Trophoblast cell (in vitro differentiated cells and primary cell): ENCODE measurements around the gene CAMKV.

Experiments
- DNase-seq, 2 donors: peaks; one replicate each; pipeline ENCODE4 v3.0.0-alpha.2; 2016
- H2AFZ ChIP-seq: 2 replicates; pipeline ENCODE4 v1.6.1; 2013; ENCODE audit warnings: low read length, moderate library complexity, mild to moderate bottlenecking; ENCODE audit not compliant: insufficient read depth, poor library complexity
- H2AK5ac ChIP-seq: 2 replicates; pipeline ENCODE4 v1.6.1; 2013; ENCODE audit warnings: mild to moderate bottlenecking, low read length
- H2BK120ac ChIP-seq: 2 replicates; pipeline ENCODE4 v1.6.1; 2013; ENCODE audit warnings: low read length, mild to moderate bottlenecking, moderate library complexity; ENCODE audit not compliant: insufficient read depth, poor library complexity
- H2BK12ac ChIP-seq: 2 replicates; pipeline ENCODE4 v1.6.1; 2013; ENCODE audit warnings: mild to moderate bottlenecking, low read length, moderate library complexity
- H2BK5ac ChIP-seq: 2 replicates; pipeline ENCODE4 v1.6.1; 2013; ENCODE audit warnings: low read length, low read depth, moderate library complexity, mild to moderate bottlenecking; ENCODE audit not compliant: poor library complexity
- H3K14ac ChIP-seq: 2 replicates; pipeline ENCODE4 v1.6.1; 2013; ENCODE audit warnings: mild to moderate bottlenecking, low read length
- H3K18ac ChIP-seq: 2 replicates; pipeline ENCODE4 v1.6.1; 2013; ENCODE audit warnings: mild to moderate bottlenecking, low read length
- H3K23ac ChIP-seq: 2 replicates; pipeline ENCODE4 v1.6.1; 2013; ENCODE audit warnings: low read length
- H3K27ac ChIP-seq: 2 replicates; pipeline ENCODE4 v1.5.1; 2013; ENCODE audit warnings: low read depth, mild to moderate bottlenecking, inconsistent platforms, low read length, moderate library complexity
- H3K27me3 ChIP-seq: 2 replicates; pipeline ENCODE4 v1.6.1; 2013; ENCODE audit warnings: inconsistent platforms, mild to moderate bottlenecking, low read length, moderate library complexity; ENCODE audit not compliant: insufficient read depth
- H3K36me3 ChIP-seq, 2 experiments: 1 replicate in 1 of 2; 2 replicates in 1 of 2; pipeline ENCODE4 v1.6.1; 2013; ENCODE audit warnings: low read length in 2 of 2, mild to moderate bottlenecking in 2 of 2, moderate library complexity in 1 of 2; ENCODE audit not compliant: insufficient read depth in 2 of 2, control insufficient read depth in 1 of 2
- H3K4ac ChIP-seq: 2 replicates; pipeline ENCODE4 v1.6.1; 2013; ENCODE audit warnings: low read depth, mild to moderate bottlenecking, low read length, moderate library complexity
- H3K4me1 ChIP-seq, 2 experiments: 1 replicate in 1 of 2; 2 replicates in 1 of 2; pipeline ENCODE4 v1.6.1; 2013; ENCODE audit warnings: low read length in 2 of 2, mild to moderate bottlenecking in 2 of 2, moderate library complexity in 1 of 2; ENCODE audit not compliant: insufficient read depth in 2 of 2, control insufficient read depth in 1 of 2
- H3K4me2 ChIP-seq: 2 replicates; pipeline ENCODE4 v1.6.1; 2013; ENCODE audit warnings: inconsistent platforms, mild to moderate bottlenecking, low read length, moderate library complexity
- H3K4me3 ChIP-seq: 2 replicates; pipeline ENCODE4 v1.5.1; 2013; ENCODE audit warnings: mild to moderate bottlenecking, low read depth, low read length, inconsistent platforms
- H3K79me1 ChIP-seq: one replicate; pipeline ENCODE4 v1.6.1; 2013; ENCODE audit warnings: low read length
- H3K79me2 ChIP-seq: 2 replicates; pipeline ENCODE4 v1.6.1; 2013; ENCODE audit warnings: low read length, mild to moderate bottlenecking; ENCODE audit not compliant: control insufficient read depth, insufficient read depth, poor library complexity
- H3K9ac ChIP-seq: 2 replicates; pipeline ENCODE4 v1.6.1; 2013; ENCODE audit warnings: mild to moderate bottlenecking, low read length
- H3K9me3 ChIP-seq: 2 replicates; pipeline ENCODE4 v1.6.1; 2013; ENCODE audit warnings: low read depth, mild to moderate bottlenecking, control low read depth, inconsistent platforms, low read length; ENCODE audit not compliant: insufficient read depth
- H4K12ac ChIP-seq: 2 replicates; pipeline ENCODE4 v1.6.1; 2013; ENCODE audit warnings: low read depth, mild to moderate bottlenecking, low read length, moderate library complexity
- H4K8ac ChIP-seq: 2 replicates; pipeline ENCODE4 v1.6.1; 2013; ENCODE audit warnings: low read depth, mild to moderate bottlenecking, low read length, moderate library complexity
- H4K91ac ChIP-seq: one replicate; pipeline ENCODE4 v1.6.1; 2013; ENCODE audit warnings: low read depth, mild to moderate bottlenecking, low read length, moderate library complexity
- WGBS: extraction: QIAGEN DNeasy Blood & Tissue Kit; methylation state at CpG from one replicate; pipeline ENCODE4 v1.1.7; 2013; ENCODE audit warnings: missing lambda C conversion rate; ENCODE audit not compliant: insufficient read length, insufficient coverage; ENCODE audit errors: extremely low coverage; 5-methylcytosine and 5-hydroxymethylcytosine counted together

The CAMKV gene

DNA sequence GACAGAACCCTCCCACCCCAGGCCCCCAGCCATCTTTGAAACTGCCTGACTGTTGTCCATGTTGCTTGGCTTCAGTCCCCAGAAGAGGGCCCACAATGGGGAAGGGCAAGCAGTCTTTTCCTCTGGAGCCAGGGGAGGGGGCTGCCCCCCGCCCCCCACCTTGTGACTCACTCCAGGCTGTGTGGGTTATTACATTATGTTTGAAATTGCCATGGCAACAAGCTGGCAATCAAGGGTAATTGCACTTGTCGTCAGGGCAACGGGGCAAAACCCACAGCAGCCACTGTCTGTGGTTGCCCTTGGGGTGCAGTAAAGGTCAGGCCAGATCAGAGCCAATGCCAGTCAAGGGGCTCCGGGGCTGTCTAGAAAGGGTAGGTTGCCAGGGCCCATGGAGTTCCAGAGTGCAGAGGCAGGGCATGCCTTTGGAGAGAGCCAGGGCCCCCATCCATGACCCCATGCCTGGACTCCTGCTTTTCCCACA lies 3.1 kb upstream of the CAMKV start:
- H3K23ac ChIP-seq: no peak overlapping the region
- H4K8ac ChIP-seq: no peak overlapping the region

DNA sequence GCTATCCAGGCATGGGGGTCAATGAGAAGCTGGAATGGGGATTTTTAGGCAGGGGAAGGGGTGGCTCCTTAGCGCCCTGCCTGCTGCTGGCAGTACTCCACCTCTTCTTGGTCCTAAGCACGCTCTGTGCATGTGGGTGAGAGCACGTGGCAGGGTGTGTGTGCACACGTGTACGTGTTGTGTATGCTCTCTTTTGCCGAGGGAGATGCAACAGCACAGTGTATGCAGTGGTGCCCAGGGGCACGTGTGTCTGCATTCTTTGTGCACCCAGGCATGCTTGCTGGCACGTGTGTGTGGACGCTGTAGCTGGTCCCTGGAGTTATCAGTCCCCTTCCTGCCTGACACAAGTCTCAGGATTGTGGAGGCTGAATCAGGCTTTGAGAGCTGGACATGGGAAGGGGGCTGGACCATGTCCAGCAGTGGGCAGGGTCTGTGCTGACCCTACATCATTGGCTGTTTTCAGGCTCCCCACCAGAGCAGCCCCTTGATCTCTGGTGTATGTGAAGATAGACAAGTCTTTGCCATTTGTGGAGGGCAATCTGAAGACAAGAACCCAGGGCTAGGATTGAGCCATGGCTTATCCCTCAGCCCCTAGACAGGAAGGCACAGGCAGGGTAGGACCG lies 1.9 kb upstream of the CAMKV start:
- Histone ChIP-seq H3K36me3 (no peaks in the 10 kb centered on the region), H3K79me1 (no peaks in the 10 kb centered on the region), H4K12ac (no peak overlapping the region), H3K4me1 (peaks cover 4 to 6% of the 10 kb centered on the region in 2 experiments), H4K91ac (no peak overlapping the region), H2AK5ac (no peak overlapping the region), H3K23ac (no peak overlapping the region), H3K14ac (no peak overlapping the region), H3K18ac (no peak overlapping the region), H2BK5ac (no peak overlapping the region), H3K4me3 (peak overlapping the region; percentile 33), H4K8ac (no peak overlapping the region), H2AFZ (no peak overlapping the region), H3K27ac (no peak overlapping the region), H3K9ac (no peak overlapping the region), H3K4me2 (no peak overlapping the region), H3K79me2 (no peaks in the 10 kb centered on the region), H3K27me3 (peaks cover 27% of the 10 kb centered on the region), H3K9me3 (peaks cover 6% of the 10 kb centered on the region), H2BK120ac (no peak overlapping the region), H3K4ac (no peak overlapping the region), H2BK12ac (no peak overlapping the region)
- whole genome bisulfite sequencing: no CpG with 5 or more reads among the region's 10 CpGs
- no peak for DNase-seq

More for the DNA sequence above, 3.1 kb upstream of the CAMKV start:
- no peak overlapping the region for H3K9ac ChIP-seq
- H2AFZ ChIP-seq: no peak overlapping the region
- no peak overlapping the region for H3K4me2 ChIP-seq
- no peak overlapping the region for H3K4ac ChIP-seq
- no peak overlapping the region for H2BK5ac ChIP-seq
- WGBS: no CpG with 5 or more reads among the region's 4 CpGs
- H3K27ac ChIP-seq: no peak overlapping the region
- H3K14ac ChIP-seq: no peak overlapping the region
- H3K27me3 ChIP-seq: peaks cover 27% of the 10 kb centered on the region
- H4K12ac ChIP-seq: no peak overlapping the region
- no peaks in the 10 kb centered on the region for H3K79me1 ChIP-seq
- no peaks in the 10 kb centered on the region for H3K79me2 ChIP-seq
- no peak overlapping the region for H2AK5ac ChIP-seq
- no peak overlapping the region for H2BK120ac ChIP-seq
- H3K9me3 ChIP-seq: peaks cover 6% of the 10 kb centered on the region
- H4K91ac ChIP-seq: no peak overlapping the region
- peaks cover 4 to 6% of the 10 kb centered on the region in 2 experiments for H3K4me1 ChIP-seq
- no peak overlapping the region for H2BK12ac ChIP-seq
- no peaks in the 10 kb centered on the region for H3K36me3 ChIP-seq
- no peak overlapping the region for H3K18ac ChIP-seq
- DNase-seq: no peak
- no peak overlapping the region for H3K4me3 ChIP-seq

DNA sequence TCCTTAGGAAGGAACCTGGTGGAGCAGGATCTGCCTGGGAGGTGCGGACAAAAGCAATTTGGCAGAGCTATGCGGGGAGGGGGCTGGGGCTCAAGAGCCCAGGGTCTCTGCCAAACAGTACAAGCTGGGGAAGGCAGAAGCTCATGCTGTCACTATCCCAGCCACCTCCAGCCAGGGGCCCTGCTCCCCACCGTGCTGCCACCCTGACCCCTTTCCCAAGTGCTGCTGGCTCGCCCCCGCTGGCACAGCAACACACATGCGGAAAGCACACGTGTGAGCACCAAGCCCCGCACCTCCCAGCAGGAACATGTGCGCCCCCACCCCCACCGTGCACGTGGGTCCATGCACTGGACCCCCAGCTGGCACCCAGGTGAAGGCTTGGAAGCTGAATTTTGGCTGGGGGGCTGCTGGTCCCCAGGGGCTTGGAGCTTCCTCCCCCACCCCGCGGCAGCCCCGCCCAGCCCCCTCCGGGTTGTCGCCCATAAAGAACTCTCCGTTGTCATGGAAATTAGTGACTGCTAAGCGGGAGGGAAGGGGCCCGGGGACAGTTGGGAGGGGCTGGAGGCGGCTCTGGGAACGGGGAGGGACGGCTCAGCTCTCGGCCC lies 742 bp downstream of the CAMKV start:
- Histone ChIP-seq H2BK5ac (no peak overlapping the region), H3K14ac (no peak overlapping the region), H2AK5ac (no peak overlapping the region), H2BK12ac (no peak overlapping the region), H3K27ac (no peak overlapping the region), H3K18ac (no peak overlapping the region), H3K4ac (no peak overlapping the region), H3K23ac (no peak overlapping the region), H2AFZ (no peak overlapping the region), H3K27me3 (peaks cover 27% of the 10 kb centered on the region), H3K9me3 (peaks cover 3% of the 10 kb centered on the region), H3K9ac (no peak overlapping the region), H2BK120ac (no peak overlapping the region), H4K91ac (no peak overlapping the region), H3K79me2 (no peaks in the 10 kb centered on the region), H4K8ac (no peak overlapping the region), H4K12ac (no peak overlapping the region), H3K36me3 (no peaks in the 10 kb centered on the region), H3K79me1 (no peaks in the 10 kb centered on the region), H3K4me2 (peak overlapping the region; percentile 52), H3K4me3 (no peak overlapping the region), H3K4me1 (peaks cover 4 to 6% of the 10 kb centered on the region in 2 experiments)
- WGBS: no CpG with 5 or more reads among the region's 23 CpGs
- DNase-seq: no peak

DNA sequence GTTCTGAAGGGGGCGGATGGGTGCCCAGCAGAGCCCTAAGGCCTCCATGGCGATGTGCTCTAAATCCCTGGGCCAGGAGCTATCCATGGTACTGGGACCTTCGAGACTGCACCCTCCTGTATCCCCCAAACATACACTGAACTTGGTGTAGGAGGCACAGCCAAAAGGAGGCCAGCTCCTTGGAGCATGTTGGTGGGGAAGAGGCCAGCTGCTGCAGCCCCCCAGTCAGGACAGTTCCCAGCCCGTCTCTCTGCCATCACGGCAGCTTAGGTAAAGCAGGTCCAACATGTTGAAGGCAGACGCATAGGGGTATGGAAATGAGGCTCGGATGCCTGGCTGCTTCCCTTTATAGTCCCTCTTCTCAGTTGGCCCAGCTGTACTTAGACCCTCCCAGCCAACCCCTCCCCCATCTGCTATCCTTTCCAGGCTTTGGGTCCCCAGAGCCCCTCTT lies 1.8 kb downstream of the CAMKV start:
- no peak overlapping the region for H3K4me3 ChIP-seq
- no peaks in the 10 kb centered on the region for H3K79me2 ChIP-seq

More for the DNA sequence above, 1.8 kb downstream of the CAMKV start:
- H3K4me2 ChIP-seq: no peak overlapping the region
- H3K14ac ChIP-seq: no peak overlapping the region
- no peak overlapping the region for H2BK5ac ChIP-seq
- no peak overlapping the region for H3K4ac ChIP-seq
- no peaks in the 10 kb centered on the region for H3K79me1 ChIP-seq
- peaks cover 3% of the 10 kb centered on the region for H3K9me3 ChIP-seq
- no peaks in the 10 kb centered on the region for H3K36me3 ChIP-seq
- WGBS: no CpG with 5 or more reads among the region's 7 CpGs
- H4K8ac ChIP-seq: no peak overlapping the region
- no peak overlapping the region for H3K9ac ChIP-seq
- no peak overlapping the region for H2BK12ac ChIP-seq
- H4K91ac ChIP-seq: no peak overlapping the region
- H3K23ac ChIP-seq: no peak overlapping the region
- peaks cover 27% of the 10 kb centered on the region for H3K27me3 ChIP-seq
- H2AK5ac ChIP-seq: no peak overlapping the region
- H4K12ac ChIP-seq: no peak overlapping the region
- no peak overlapping the region for H2AFZ ChIP-seq
- DNase-seq: peak in 1 of 2 donors; percentile 25
- H2BK120ac ChIP-seq: no peak overlapping the region
- no peak overlapping the region for H3K18ac ChIP-seq
- no peak overlapping the region for H3K27ac ChIP-seq
- H3K4me1 ChIP-seq: peaks cover 4 to 6% of the 10 kb centered on the region in 2 experiments
